GM23338 (cell line): Measurements from ENCODE around the gene SIRPG. TPM values are rescaled to one million over a fixed set of nuclear protein-coding genes. Genes with fewer than 3 reads are reported as not detected.

ENCODE experiments used
- ATAC-seq: fragments of 200-7000 bp; cut with Tn5 transposase; 3 replicates; pipeline ENCODE4 v1.9.1; 2020
- DNase-seq: peaks from one replicate; pipeline ENCODE4 v3.0.0-alpha.2; 2015; ENCODE audit warnings: low spot score
- H2AFZ ChIP-seq: fragments of 200-600 bp; sonication (generic); 2 replicates; pipeline ENCODE4 v1.8.0; 2016; ENCODE audit warnings: antibody characterized with exemption, mild to moderate bottlenecking, moderate library complexity
- H3F3A ChIP-seq: fragments of 200-600 bp; sonication (generic); replicated peaks from 2 replicates; pipeline ENCODE4 v1.8.0; 2017; ENCODE audit warnings: antibody characterized with exemption, mixed run types, low read depth
- H3K27ac ChIP-seq: fragments of 200-600 bp; sonication (generic); 2 replicates; pipeline ENCODE4 v1.6.1; 2016; ENCODE audit warnings: low read depth
- H3K27me3 ChIP-seq: fragments of 200-600 bp; sonication (generic); 2 replicates; pipeline ENCODE4 v1.8.0; 2016; ENCODE audit warnings: mild to moderate bottlenecking, mixed run types, moderate library complexity; ENCODE audit not compliant: insufficient read depth
- H3K36me3 ChIP-seq: fragments of 200-600 bp; sonication (generic); 2 replicates; pipeline ENCODE4 v1.8.0; 2016; ENCODE audit warnings: mild to moderate bottlenecking; ENCODE audit not compliant: insufficient read depth
- H3K4me1 ChIP-seq: fragments of 200-600 bp; sonication (generic); 2 replicates; pipeline ENCODE4 v1.8.0; 2016; ENCODE audit warnings: mild to moderate bottlenecking, moderate library complexity; ENCODE audit not compliant: insufficient read depth
- H3K4me2 ChIP-seq: fragments of 200-600 bp; sonication (generic); 2 replicates; pipeline ENCODE4 v1.7.1; 2017; ENCODE audit warnings: mixed run types
- H3K4me3 ChIP-seq: fragments of 200-600 bp; sonication (generic); 2 replicates; pipeline ENCODE4 v1.6.1; 2016; ENCODE audit warnings: mixed run types
- H3K79me2 ChIP-seq: fragments of 200-600 bp; sonication (generic); replicated peaks from 2 replicates; pipeline ENCODE4 v1.8.0; 2017; ENCODE audit warnings: mild to moderate bottlenecking; ENCODE audit not compliant: insufficient read depth
- H3K9me2 ChIP-seq: fragments of 200-600 bp; sonication (generic); 2 replicates; pipeline ENCODE4 v1.8.0; 2017; ENCODE audit not compliant: insufficient read depth
- H4K20me1 ChIP-seq: fragments of 200-600 bp; sonication (generic); replicated peaks from 2 replicates; pipeline ENCODE4 v1.8.0; 2017; ENCODE audit warnings: mild to moderate bottlenecking; ENCODE audit not compliant: insufficient read depth
- H3K27ac Mint-ChIP-seq: 2 replicates; pipeline ENCODE4 v1.8.0; 2020; ENCODE audit warnings: inconsistent platforms, mild to moderate bottlenecking, moderate library complexity, mixed read lengths
- H3K27me3 Mint-ChIP-seq: 3 replicates; pipeline ENCODE4 v1.8.0; 2022; ENCODE audit warnings: low read depth, mild to moderate bottlenecking, moderate library complexity, mixed read lengths, inconsistent platforms; ENCODE audit not compliant: insufficient read depth, poor library complexity
- H3K36me3 Mint-ChIP-seq: 3 replicates; pipeline ENCODE4 v1.8.0; 2021; ENCODE audit warnings: low read depth, mild to moderate bottlenecking, inconsistent platforms, moderate library complexity, mixed read lengths
- H3K4me1 Mint-ChIP-seq: 3 replicates; pipeline ENCODE4 v1.8.0; 2020; ENCODE audit warnings: mild to moderate bottlenecking, inconsistent platforms, mixed read lengths
- H3K4me3 Mint-ChIP-seq: 3 replicates; pipeline ENCODE4 v1.8.0; 2021; ENCODE audit warnings: moderate library complexity, mild to moderate bottlenecking, inconsistent platforms, mixed read lengths
- H3K9me3 Mint-ChIP-seq: 3 replicates; pipeline ENCODE4 v1.8.0; 2020; ENCODE audit warnings: moderate library complexity, mild to moderate bottlenecking, inconsistent platforms, mixed read lengths
- CREB1 ChIP-seq: fragments of 250-450 bp; sonication (Bioruptor Pico); IDR thresholded peaks from 2 replicates; pipeline ENCODE4 v1.5.0; 2020; ENCODE audit warnings: low read depth, mild to moderate bottlenecking, moderate library complexity
- CTCF ChIP-seq, 2 experiments: fragments of 200-600 bp in 1 of 2; sonication (generic) in 1 of 2; conservative IDR thresholded peaks; 2 replicates each; pipeline versions ENCODE4 v1.5.1 to v1.6.1; 2016 to 2017; ENCODE audit warnings: antibody characterized with exemption in 2 of 2, low read depth in 2 of 2, mild to moderate bottlenecking in 2 of 2, moderate library complexity in 1 of 2
- ETS1 ChIP-seq: IDR thresholded peaks from 2 replicates; pipeline ENCODE4 v1.6.1; 2016; ENCODE audit warnings: antibody characterized with exemption
- EZH2 ChIP-seq: fragments of 200-600 bp; sonication (generic); IDR thresholded peaks from one replicate; pipeline ENCODE4 v1.8.0; 2017; ENCODE audit warnings: antibody characterized with exemption, mild to moderate bottlenecking, low read depth; ENCODE audit not compliant: unreplicated experiment
- EZH2phosphoT487 ChIP-seq: fragments of 200-600 bp; sonication (generic); IDR thresholded peaks from one replicate; pipeline ENCODE4 v1.8.1; 2018; ENCODE audit warnings: antibody characterized with exemption; ENCODE audit not compliant: unreplicated experiment
- NANOG ChIP-seq: IDR thresholded peaks from 2 replicates; pipeline ENCODE4 v1.6.1; 2016; ENCODE audit warnings: antibody characterized with exemption, borderline replicate concordance
- POLR2AphosphoS5 ChIP-seq: IDR thresholded peaks from 2 replicates; pipeline ENCODE4 v1.6.1; 2016; ENCODE audit warnings: antibody characterized with exemption, low read depth
- STAT1 ChIP-seq: IDR thresholded peaks from one replicate; pipeline ENCODE4 v1.6.1; 2016; ENCODE audit warnings: antibody characterized with exemption; ENCODE audit not compliant: unreplicated experiment
- ZNF114 ChIP-seq: fragments of 250-450 bp; sonication (Bioruptor Pico); IDR thresholded peaks from 2 replicates; pipeline ENCODE4 v1.5.0; 2020; ENCODE audit warnings: mild to moderate bottlenecking, moderate library complexity
- ZNF331 ChIP-seq: fragments of 250-450 bp; sonication (Bioruptor Pico); IDR thresholded peaks from 2 replicates; pipeline ENCODE4 v1.5.0; 2020; ENCODE audit warnings: low read depth, mild to moderate bottlenecking, moderate library complexity
- polyA plus RNA-seq: library from polyadenylated mRNA; unstranded; fragments of >200 nt; fragmentation: Nextera tagmentation; extraction: Ambion mirVana; gene quantifications from 2 replicates; pipeline ENCODE4 v1.2.1, GENCODE V29; 2016
- total RNA-seq: library from RNA; depleted of rRNA; stranded (reverse); fragments of >200 nt; shearing (Covaris generic); gene quantifications from 2 replicates; pipeline ENCODE4 v1.2.3, GENCODE V29; 2014
- TF ChIP-seq, protein P1 (sequence below): IDR thresholded peaks from one replicate; pipeline ENCODE4 v1.6.1; 2018; ENCODE audit warnings: antibody characterized with exemption; ENCODE audit not compliant: unreplicated experiment
- TF ChIP-seq, protein P2 (sequence below): fragments of 250-450 bp; sonication (Bioruptor Pico); IDR thresholded peaks from 2 replicates; pipeline ENCODE4 v1.5.0; 2020; ENCODE audit warnings: mild to moderate bottlenecking, moderate library complexity

Gene SIRPG
- total and polyA plus RNA-seq, 2 experiments from 2014 or later, result not detected

GRCh38 chr20:1579488-1579887 is 78.1 kb downstream of the SIRPG start:
- Mint-ChIP-seq H3K27ac (no peak overlapping the region), H3K4me3 (no peak overlapping the region), H3K36me3 (no peaks in the 10 kb centered on the region), H3K4me1 (no peaks in the 10 kb centered on the region), H3K9me3 (no peaks in the 10 kb centered on the region), H3K27me3 (peaks cover 1% of the 10 kb centered on the region)
- TF ChIP-seq ETS1, result no peak
- TF ChIP-seq EZH2phosphoT487, result no peak
- no peak for TF ChIP-seq POLR2AphosphoS5
- TF ChIP-seq NANOG, result no peak
- no peak for TF ChIP-seq ZNF114
- no peak for TF ChIP-seq CREB1 (CRISPR knock-in tag)
- TF ChIP-seq STAT1, result no peak
- TF ChIP-seq, protein P1, sequence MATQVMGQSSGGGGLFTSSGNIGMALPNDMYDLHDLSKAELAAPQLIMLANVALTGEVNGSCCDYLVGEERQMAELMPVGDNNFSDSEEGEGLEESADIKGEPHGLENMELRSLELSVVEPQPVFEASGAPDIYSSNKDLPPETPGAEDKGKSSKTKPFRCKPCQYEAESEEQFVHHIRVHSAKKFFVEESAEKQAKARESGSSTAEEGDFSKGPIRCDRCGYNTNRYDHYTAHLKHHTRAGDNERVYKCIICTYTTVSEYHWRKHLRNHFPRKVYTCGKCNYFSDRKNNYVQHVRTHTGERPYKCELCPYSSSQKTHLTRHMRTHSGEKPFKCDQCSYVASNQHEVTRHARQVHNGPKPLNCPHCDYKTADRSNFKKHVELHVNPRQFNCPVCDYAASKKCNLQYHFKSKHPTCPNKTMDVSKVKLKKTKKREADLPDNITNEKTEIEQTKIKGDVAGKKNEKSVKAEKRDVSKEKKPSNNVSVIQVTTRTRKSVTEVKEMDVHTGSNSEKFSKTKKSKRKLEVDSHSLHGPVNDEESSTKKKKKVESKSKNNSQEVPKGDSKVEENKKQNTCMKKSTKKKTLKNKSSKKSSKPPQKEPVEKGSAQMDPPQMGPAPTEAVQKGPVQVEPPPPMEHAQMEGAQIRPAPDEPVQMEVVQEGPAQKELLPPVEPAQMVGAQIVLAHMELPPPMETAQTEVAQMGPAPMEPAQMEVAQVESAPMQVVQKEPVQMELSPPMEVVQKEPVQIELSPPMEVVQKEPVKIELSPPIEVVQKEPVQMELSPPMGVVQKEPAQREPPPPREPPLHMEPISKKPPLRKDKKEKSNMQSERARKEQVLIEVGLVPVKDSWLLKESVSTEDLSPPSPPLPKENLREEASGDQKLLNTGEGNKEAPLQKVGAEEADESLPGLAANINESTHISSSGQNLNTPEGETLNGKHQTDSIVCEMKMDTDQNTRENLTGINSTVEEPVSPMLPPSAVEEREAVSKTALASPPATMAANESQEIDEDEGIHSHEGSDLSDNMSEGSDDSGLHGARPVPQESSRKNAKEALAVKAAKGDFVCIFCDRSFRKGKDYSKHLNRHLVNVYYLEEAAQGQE, result no peak
- TF ChIP-seq ZNF331 (CRISPR knock-in tag), result no peak
- TF ChIP-seq, protein P2, sequence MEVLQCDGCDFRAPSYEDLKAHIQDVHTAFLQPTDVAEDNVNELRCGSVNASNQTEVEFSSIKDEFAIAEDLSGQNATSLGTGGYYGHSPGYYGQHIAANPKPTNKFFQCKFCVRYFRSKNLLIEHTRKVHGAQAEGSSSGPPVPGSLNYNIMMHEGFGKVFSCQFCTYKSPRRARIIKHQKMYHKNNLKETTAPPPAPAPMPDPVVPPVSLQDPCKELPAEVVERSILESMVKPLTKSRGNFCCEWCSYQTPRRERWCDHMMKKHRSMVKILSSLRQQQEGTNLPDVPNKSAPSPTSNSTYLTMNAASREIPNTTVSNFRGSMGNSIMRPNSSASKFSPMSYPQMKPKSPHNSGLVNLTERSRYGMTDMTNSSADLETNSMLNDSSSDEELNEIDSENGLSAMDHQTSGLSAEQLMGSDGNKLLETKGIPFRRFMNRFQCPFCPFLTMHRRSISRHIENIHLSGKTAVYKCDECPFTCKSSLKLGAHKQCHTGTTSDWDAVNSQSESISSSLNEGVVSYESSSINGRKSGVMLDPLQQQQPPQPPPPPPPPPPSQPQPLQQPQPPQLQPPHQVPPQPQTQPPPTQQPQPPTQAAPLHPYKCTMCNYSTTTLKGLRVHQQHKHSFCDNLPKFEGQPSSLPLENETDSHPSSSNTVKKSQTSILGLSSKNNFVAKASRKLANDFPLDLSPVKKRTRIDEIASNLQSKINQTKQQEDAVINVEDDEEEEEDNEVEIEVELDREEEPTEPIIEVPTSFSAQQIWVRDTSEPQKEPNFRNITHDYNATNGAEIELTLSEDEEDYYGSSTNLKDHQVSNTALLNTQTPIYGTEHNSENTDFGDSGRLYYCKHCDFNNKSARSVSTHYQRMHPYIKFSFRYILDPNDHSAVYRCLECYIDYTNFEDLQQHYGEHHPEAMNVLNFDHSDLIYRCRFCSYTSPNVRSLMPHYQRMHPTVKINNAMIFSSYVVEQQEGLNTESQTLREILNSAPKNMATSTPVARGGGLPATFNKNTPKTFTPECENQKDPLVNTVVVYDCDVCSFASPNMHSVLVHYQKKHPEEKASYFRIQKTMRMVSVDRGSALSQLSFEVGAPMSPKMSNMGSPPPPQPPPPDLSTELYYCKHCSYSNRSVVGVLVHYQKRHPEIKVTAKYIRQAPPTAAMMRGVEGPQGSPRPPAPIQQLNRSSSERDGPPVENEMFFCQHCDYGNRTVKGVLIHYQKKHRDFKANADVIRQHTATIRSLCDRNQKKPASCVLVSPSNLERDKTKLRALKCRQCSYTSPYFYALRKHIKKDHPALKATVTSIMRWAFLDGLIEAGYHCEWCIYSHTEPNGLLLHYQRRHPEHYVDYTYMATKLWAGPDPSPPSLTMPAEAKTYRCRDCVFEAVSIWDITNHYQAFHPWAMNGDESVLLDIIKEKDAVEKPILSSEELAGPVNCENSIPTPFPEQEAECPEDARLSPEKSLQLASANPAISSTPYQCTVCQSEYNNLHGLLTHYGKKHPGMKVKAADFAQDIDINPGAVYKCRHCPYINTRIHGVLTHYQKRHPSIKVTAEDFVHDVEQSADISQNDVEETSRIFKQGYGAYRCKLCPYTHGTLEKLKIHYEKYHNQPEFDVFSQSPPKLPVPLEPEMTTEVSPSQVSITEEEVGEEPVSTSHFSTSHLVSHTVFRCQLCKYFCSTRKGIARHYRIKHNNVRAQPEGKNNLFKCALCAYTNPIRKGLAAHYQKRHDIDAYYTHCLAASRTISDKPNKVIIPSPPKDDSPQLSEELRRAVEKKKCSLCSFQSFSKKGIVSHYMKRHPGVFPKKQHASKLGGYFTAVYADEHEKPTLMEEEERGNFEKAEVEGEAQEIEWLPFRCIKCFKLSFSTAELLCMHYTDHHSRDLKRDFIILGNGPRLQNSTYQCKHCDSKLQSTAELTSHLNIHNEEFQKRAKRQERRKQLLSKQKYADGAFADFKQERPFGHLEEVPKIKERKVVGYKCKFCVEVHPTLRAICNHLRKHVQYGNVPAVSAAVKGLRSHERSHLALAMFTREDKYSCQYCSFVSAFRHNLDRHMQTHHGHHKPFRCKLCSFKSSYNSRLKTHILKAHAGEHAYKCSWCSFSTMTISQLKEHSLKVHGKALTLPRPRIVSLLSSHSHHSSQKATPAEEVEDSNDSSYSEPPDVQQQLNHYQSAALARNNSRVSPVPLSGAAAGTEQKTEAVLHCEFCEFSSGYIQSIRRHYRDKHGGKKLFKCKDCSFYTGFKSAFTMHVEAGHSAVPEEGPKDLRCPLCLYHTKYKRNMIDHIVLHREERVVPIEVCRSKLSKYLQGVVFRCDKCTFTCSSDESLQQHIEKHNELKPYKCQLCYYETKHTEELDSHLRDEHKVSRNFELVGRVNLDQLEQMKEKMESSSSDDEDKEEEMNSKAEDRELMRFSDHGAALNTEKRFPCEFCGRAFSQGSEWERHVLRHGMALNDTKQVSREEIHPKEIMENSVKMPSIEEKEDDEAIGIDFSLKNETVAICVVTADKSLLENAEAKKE (CRISPR knock-in tag), result no peak
- TF ChIP-seq CTCF (conservative IDR thresholded peaks at IDR 0.05; ENCODE audit: low read depth in 2 of 2), result no peak
- no peak for TF ChIP-seq EZH2
- Histone ChIP-seq H3K79me2 (no peaks in the 10 kb centered on the region), H4K20me1 (no peaks in the 10 kb centered on the region), H3K36me3 (no peaks in the 10 kb centered on the region), H3K4me3 (no peak overlapping the region), H3K9me2 (no peaks in the 10 kb centered on the region), H3K27me3 (no peaks in the 10 kb centered on the region), H3K27ac (no peak overlapping the region), H3K4me2 (no peak overlapping the region), H3K4me1 (no peaks in the 10 kb centered on the region), H2AFZ (no peak overlapping the region), H3F3A (no peaks in the 10 kb centered on the region)
- DNase-seq, result no peak
- ATAC-seq, result no peak
